HepG2 (cell line): Measurements from ENCODE around the gene COL10A1. TPM values are rescaled to one million over a fixed set of nuclear protein-coding genes. Genes with fewer than 3 reads are reported as not detected.

Source experiments
- ARID2 ChIP-seq: sonication (generic); formaldehyde crosslinking; IDR thresholded peaks from 2 replicates; pipeline ENCODE4 v1.8.1; 2022; ENCODE audit warnings: mild to moderate bottlenecking, missing genetic modification reagents, borderline replicate concordance
- CENPX ChIP-seq: sonication (generic); formaldehyde crosslinking; IDR thresholded peaks from 2 replicates; pipeline ENCODE4 v1.9.0; 2021; ENCODE audit warnings: mild to moderate bottlenecking, missing genetic modification reagents, moderate library complexity
- DNMT3B ChIP-seq: conservative IDR thresholded peaks from 2 replicates; pipeline ENCODE4 v1.6.1; 2016; ENCODE audit warnings: missing biosample characterization, control low read depth
- EP300 ChIP-seq, 3 experiments: sonication (generic) in 1 of 3; formaldehyde crosslinking in 1 of 3; IDR thresholded peaks; 2 replicates each; pipeline versions ENCODE4 v1.5.1 to v1.6.1; 2011 to 2020; ENCODE audit warnings: low read depth in 2 of 3, low read length in 2 of 3, borderline replicate concordance in 1 of 3, improper control_type of control experiment in 1 of 3, mild to moderate bottlenecking in 1 of 3, missing genetic modification reagents in 1 of 3, moderate library complexity in 1 of 3
- HDAC2 ChIP-seq: sonication (generic); formaldehyde crosslinking; IDR thresholded peaks from 2 replicates; pipeline ENCODE4 v1.4.0; 2020; ENCODE audit warnings: missing genetic modification reagents
- HMG20A ChIP-seq: IDR thresholded peaks from 2 replicates; pipeline ENCODE4 v1.6.1; 2016; ENCODE audit warnings: borderline replicate concordance
- HNF1B ChIP-seq: sonication (generic); formaldehyde crosslinking; IDR thresholded peaks from 2 replicates; pipeline ENCODE4 v1.5.1; 2020; ENCODE audit warnings: mild to moderate bottlenecking, moderate library complexity, missing genetic modification reagents
- KAT2B ChIP-seq: fragments of 150-350 bp; IDR thresholded peaks from 2 replicates; pipeline ENCODE4 v1.6.1; 2014; ENCODE audit warnings: low read depth, low read length, borderline replicate concordance
- MTF2 ChIP-seq: sonication (generic); formaldehyde crosslinking; IDR thresholded peaks from 2 replicates; pipeline ENCODE4 v1.5.0; 2020; ENCODE audit warnings: missing genetic modification reagents, borderline replicate concordance
- NPAS2 ChIP-seq: sonication (generic); formaldehyde crosslinking; IDR thresholded peaks from 2 replicates; pipeline ENCODE4 v1.8.0; 2022; ENCODE audit warnings: mild to moderate bottlenecking, missing genetic modification reagents, borderline replicate concordance
- PAX8 ChIP-seq: sonication (generic); formaldehyde crosslinking; IDR thresholded peaks from 2 replicates; pipeline ENCODE4 v1.8.0; 2022; ENCODE audit warnings: mild to moderate bottlenecking, missing genetic modification reagents, borderline replicate concordance
- PRDM4 ChIP-seq: sonication (generic); formaldehyde crosslinking; IDR thresholded peaks from 2 replicates; pipeline ENCODE4 v1.9.0; 2021; ENCODE audit warnings: missing genetic modification reagents, borderline replicate concordance
- TIGD3 ChIP-seq: sonication (generic); formaldehyde crosslinking; IDR thresholded peaks from 2 replicates; pipeline ENCODE4 v1.5.1; 2020; ENCODE audit warnings: mild to moderate bottlenecking, missing genetic modification reagents, borderline replicate concordance
- ZBTB44 ChIP-seq: sonication (generic); formaldehyde crosslinking; IDR thresholded peaks from 2 replicates; pipeline ENCODE4 v1.4.0; 2020; ENCODE audit warnings: missing genetic modification reagents
- ZFYVE20 ChIP-seq: sonication (generic); formaldehyde crosslinking; IDR thresholded peaks from 2 replicates; pipeline ENCODE4 v1.8.0; 2023; ENCODE audit warnings: low read depth, mild to moderate bottlenecking, moderate library complexity, missing genetic modification reagents, borderline replicate concordance
- ZNF34 ChIP-seq: sonication (generic); formaldehyde crosslinking; IDR thresholded peaks from 2 replicates; pipeline ENCODE4 v1.4.0; 2020; ENCODE audit warnings: mild to moderate bottlenecking, missing genetic modification reagents, borderline replicate concordance
- ZNF580 ChIP-seq: IDR thresholded peaks from 2 replicates; pipeline ENCODE4 v1.6.1; 2016; ENCODE audit warnings: low read depth, borderline replicate concordance
- ZNF704 ChIP-seq: sonication (generic); formaldehyde crosslinking; IDR thresholded peaks from 2 replicates; pipeline ENCODE4 v1.8.1; 2023; ENCODE audit warnings: mild to moderate bottlenecking, inconsistent platforms, moderate library complexity, missing genetic modification reagents, borderline replicate concordance
- ZNF841 ChIP-seq: sonication (generic); formaldehyde crosslinking; IDR thresholded peaks from 2 replicates; pipeline ENCODE4 v1.8.1; 2023; ENCODE audit warnings: missing genetic modification reagents, borderline replicate concordance
- polyA plus RNA-seq, 8 experiments: library from polyadenylated mRNA; depleted of rRNA in 3 of 8; stranded (reverse) in 7 of 8; unstranded in 1 of 8; fragments of >200 nt; fragmentation: Illumina TruSeq in 4 of 8; extraction: Trizol in 4 of 8; gene quantifications; 2 replicates each; pipeline versions ENCODE4 v1.2.1 to v1.2.3, GENCODE V29; 2011 to 2016; ENCODE audit warnings: low read depth in 4 of 8, missing spikeins in 1 of 8, mixed read lengths in 1 of 8; ENCODE audit not compliant: insufficient read depth in 1 of 8
- total RNA-seq, 5 experiments: library from RNA; depleted of rRNA; stranded (reverse); fragments of >200 nt; fragmentation: Illumina TruSeq; extraction: Trizol; gene quantifications; 2 replicates each; pipeline ENCODE4 v1.2.3, GENCODE V29; 2016; ENCODE audit warnings: low read depth in 1 of 5

The COL10A1 gene
- total and polyA plus RNA-seq, 2 of the 13 experiments (the other 11 are each of a cell fraction or from before 2014, with no cell fraction given): 0.07 TPM; not detected in 1

GRCh38 chr6:116070616-116071389 lies 55.1 kb downstream of the COL10A1 start (continued):
- TF ChIP-seq ZNF704: no peak
- no peak for TF ChIP-seq NPAS2
- TF ChIP-seq MTF2 (CRISPR knock-in tag): no peak
- TF ChIP-seq ZNF34 (CRISPR knock-in tag): no peak
- TF ChIP-seq HDAC2 (CRISPR knock-in tag): 0 out of 2 replicates have a peak, but pooled peaks have one; percentile 41
- no peak for TF ChIP-seq ZFYVE20 (CRISPR knock-in tag)
- TF ChIP-seq EP300 (IDR thresholded peaks at IDR 0.05; ENCODE audit: low read depth in 2 of 2, low read length in 2 of 2): peak in 1 of 2 experiments; percentile 78; a peak in 2 of 4 replicates
- TF ChIP-seq EP300 (CRISPR knock-in tag; IDR thresholded peaks at IDR 0.05; ENCODE audit: borderline replicate concordance): peak; percentile 25; the same call in 1 of the 2 replicates
- no peak for TF ChIP-seq ARID2
- no peak for TF ChIP-seq ZBTB44
- TF ChIP-seq ZNF580 (CRISPR knock-in tag): no peak
- no peak for TF ChIP-seq KAT2B
- no peak for TF ChIP-seq CENPX (CRISPR knock-in tag)
- TF ChIP-seq DNMT3B (CRISPR knock-in tag): no peak
- TF ChIP-seq PAX8 (CRISPR knock-in tag): no peak
- TF ChIP-seq TIGD3 (CRISPR knock-in tag): no peak
- TF ChIP-seq PRDM4 (CRISPR knock-in tag): no peak
- TF ChIP-seq HNF1B (CRISPR knock-in tag): no peak
- peak; percentile 89 for TF ChIP-seq HMG20A (CRISPR knock-in tag)
- TF ChIP-seq ZNF841 (CRISPR knock-in tag): no peak
